HEK293 (cell line): ENCODE data around the gene LRP1.

ENCODE experiments used
- CTCF ChIA-PET: fragments of 350-600 bp; formaldehyde crosslinking; extraction: SDS; loops from one replicate; lab custom pipeline; 2021; ENCODE audit warnings: antibody characterized with exemption; lab: Yijun Ruan, JAX
- POLR2A ChIA-PET: fragments of 300-600 bp; formaldehyde crosslinking; extraction: SDS; loops from one replicate; lab custom pipeline; 2020; ENCODE audit warnings: antibody characterized with exemption, inconsistent platforms; lab: Yijun Ruan, JAX
- H3K27ac ChIP-seq: fragments of 200-500 bp; sonication (Bioruptor generic); 2 replicates; pipeline ENCODE4 v1.5.1; 2014; ENCODE audit warnings: low read depth, low read length, control low read depth, inconsistent platforms; ENCODE audit errors: extremely low read depth
- H3K36me3 ChIP-seq, 2 experiments: fragments of 200-500 bp in 1 of 2; sonication (Bioruptor generic) in 1 of 2; 1 replicate in 1 of 2; 2 replicates in 1 of 2; pipeline ENCODE4 v1.5.1; 2014 to 2017; ENCODE audit warnings: inconsistent platforms in 2 of 2, low read length in 2 of 2; ENCODE audit not compliant: control insufficient read depth in 2 of 2, insufficient read depth in 1 of 2
- H3K4me1 ChIP-seq: fragments of 200-500 bp; sonication (Bioruptor generic); 2 replicates; pipeline ENCODE4 v1.5.1; 2014; ENCODE audit warnings: mild to moderate bottlenecking, low read length, inconsistent platforms; ENCODE audit not compliant: control insufficient read depth, insufficient read depth
- H3K4me3 ChIP-seq: 2 replicates; pipeline ENCODE4 v1.5.1; 2011; ENCODE audit warnings: low read depth, mild to moderate bottlenecking, control low read depth, low read length, moderate library complexity
- H3K9me3 ChIP-seq: fragments of 200-500 bp; sonication (Bioruptor generic); 2 replicates; pipeline ENCODE4 v1.5.1; 2014; ENCODE audit warnings: low read depth, low read length, inconsistent platforms; ENCODE audit not compliant: control insufficient read depth, insufficient read depth
- BCL11A ChIP-seq: fragments of 450-650 bp; formaldehyde crosslinking; IDR thresholded peaks from 2 replicates; pipeline ENCODE4 v1.5.1; 2016; ENCODE audit warnings: low read depth, missing biosample characterization, missing genetic modification characterization
- GLI2 ChIP-seq: fragments of 450-650 bp; formaldehyde crosslinking; IDR thresholded peaks from 2 replicates; pipeline ENCODE4; 2017; ENCODE audit warnings: missing biosample characterization, missing genetic modification characterization, low read depth, borderline replicate concordance
- SCRT2 ChIP-seq: fragments of 450-650 bp; formaldehyde crosslinking; IDR thresholded peaks from 2 replicates; pipeline ENCODE4 v1.5.1; 2016; ENCODE audit warnings: missing biosample characterization, missing genetic modification characterization
- ZFP41 ChIP-seq: fragments of 450-650 bp; formaldehyde crosslinking; IDR thresholded peaks from 2 replicates; pipeline ENCODE4 v1.5.1; 2016; ENCODE audit warnings: missing biosample characterization, missing genetic modification characterization, borderline replicate concordance
- ZNF146 ChIP-seq: fragments of 450-650 bp; formaldehyde crosslinking; IDR thresholded peaks from 2 replicates; pipeline ENCODE4 v1.5.1; 2016; ENCODE audit warnings: missing biosample characterization, missing genetic modification characterization
- ZNF184 ChIP-seq: fragments of 450-650 bp; IDR thresholded peaks from 2 replicates; pipeline ENCODE4 v1.5.1; 2018; ENCODE audit warnings: missing biosample characterization, mild to moderate bottlenecking, missing genetic modification characterization
- ZNF248 ChIP-seq: fragments of 450-650 bp; formaldehyde crosslinking; IDR thresholded peaks from 2 replicates; pipeline ENCODE4 v1.5.1; 2017; ENCODE audit warnings: missing biosample characterization, missing genetic modification characterization
- ZNF521 ChIP-seq: fragments of 450-650 bp; formaldehyde crosslinking; IDR thresholded peaks from 2 replicates; pipeline ENCODE4 v1.5.1; 2017; ENCODE audit warnings: missing biosample characterization, mild to moderate bottlenecking, missing genetic modification characterization
- ZNF560 ChIP-seq: fragments of 450-650 bp; formaldehyde crosslinking; IDR thresholded peaks from 2 replicates; pipeline ENCODE4 v1.5.1; 2017; ENCODE audit warnings: missing biosample characterization, missing genetic modification characterization, borderline replicate concordance
- ZNF585B ChIP-seq: fragments of 450-650 bp; formaldehyde crosslinking; IDR thresholded peaks from 2 replicates; pipeline ENCODE4 v1.5.1; 2016; ENCODE audit warnings: missing biosample characterization, missing genetic modification characterization
- ZNF623 ChIP-seq: fragments of 450-650 bp; formaldehyde crosslinking; IDR thresholded peaks from 2 replicates; pipeline ENCODE4 v1.5.1; 2016; ENCODE audit warnings: missing biosample characterization, missing genetic modification characterization
- ZNF654 ChIP-seq: fragments of 450-650 bp; formaldehyde crosslinking; IDR thresholded peaks from 2 replicates; pipeline ENCODE4 v1.5.1; 2016; ENCODE audit warnings: low read depth, missing biosample characterization, missing genetic modification characterization
- ZNF707 ChIP-seq: fragments of 450-650 bp; formaldehyde crosslinking; IDR thresholded peaks from 2 replicates; pipeline ENCODE4 v1.5.1; 2016; ENCODE audit warnings: missing biosample characterization, missing genetic modification characterization
- ZNF76 ChIP-seq: fragments of 450-650 bp; formaldehyde crosslinking; IDR thresholded peaks from 2 replicates; pipeline ENCODE4; 2016; ENCODE audit warnings: low read depth, missing biosample characterization, missing genetic modification characterization, borderline replicate concordance
- ZNF830 ChIP-seq: fragments of 450-650 bp; IDR thresholded peaks from 2 replicates; pipeline ENCODE4 v1.5.0; 2018; ENCODE audit warnings: missing biosample characterization, missing genetic modification characterization, low read depth, mild to moderate bottlenecking, moderate library complexity
- ZSCAN23 ChIP-seq: fragments of 450-650 bp; formaldehyde crosslinking; IDR thresholded peaks from 2 replicates; pipeline ENCODE4 v1.5.1; 2016; ENCODE audit warnings: missing biosample characterization, missing genetic modification characterization
- TF ChIP-seq, protein P1 (sequence below): fragments of 450-650 bp; formaldehyde crosslinking; IDR thresholded peaks from 2 replicates; pipeline ENCODE4 v1.5.1; 2016; ENCODE audit warnings: missing biosample characterization, missing genetic modification characterization
- TF ChIP-seq, protein P2 (sequence below): fragments of 450-650 bp; formaldehyde crosslinking; IDR thresholded peaks from 2 replicates; pipeline ENCODE4 v1.5.1; 2016; ENCODE audit warnings: missing biosample characterization, missing genetic modification characterization
- TF ChIP-seq, protein P3 (sequence below): fragments of 450-650 bp; formaldehyde crosslinking; optimal IDR thresholded peaks from 2 replicates; pipeline ENCODE3; 2016; ENCODE audit warnings: missing biosample characterization, mild to moderate bottlenecking, missing genetic modification characterization
- TF ChIP-seq, protein P4 (sequence below): sonication (generic); formaldehyde crosslinking; IDR thresholded peaks from 2 replicates; pipeline ENCODE4 v1.8.1; 2022; ENCODE audit warnings: mild to moderate bottlenecking, moderate library complexity, missing genetic modification reagents
- TF ChIP-seq, protein P5 (sequence below): fragments of 450-650 bp; formaldehyde crosslinking; IDR thresholded peaks from 2 replicates; pipeline ENCODE4 v1.5.1; 2016; ENCODE audit warnings: missing biosample characterization, missing genetic modification characterization
- TF ChIP-seq, protein P6 (sequence below): fragments of 450-650 bp; formaldehyde crosslinking; IDR thresholded peaks from 2 replicates; pipeline ENCODE4 v1.5.1; 2016; ENCODE audit warnings: missing biosample characterization, missing genetic modification characterization

The LRP1 gene

DNA sequence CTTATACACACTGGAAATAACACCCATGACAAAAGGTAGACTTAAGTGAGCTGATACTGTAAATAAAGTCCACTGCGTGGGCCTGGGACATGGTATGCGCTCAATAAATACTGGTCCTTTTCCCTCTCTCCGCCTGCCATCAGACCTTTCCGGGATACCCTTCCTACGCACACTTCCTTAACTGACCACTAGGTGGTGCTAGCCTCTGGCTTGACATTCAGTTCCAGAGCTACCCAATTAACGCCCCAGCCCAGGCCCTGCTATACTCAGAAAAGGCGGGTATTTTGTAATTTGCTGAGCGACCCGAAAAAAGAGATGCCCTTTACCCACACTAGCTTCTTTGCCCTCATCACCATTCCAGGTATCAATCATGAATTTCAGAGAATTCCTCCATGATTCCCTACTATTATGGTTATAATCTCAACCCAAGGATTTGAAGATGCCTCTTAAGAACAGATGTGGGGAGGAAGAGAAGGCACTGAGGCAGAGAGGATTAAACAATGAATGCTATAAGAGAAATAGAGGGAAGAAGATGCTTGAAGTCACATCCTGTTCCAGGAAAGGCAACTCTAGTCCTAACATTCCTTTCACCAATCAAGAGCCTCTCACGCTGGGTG is 3.9 kb upstream of the LRP1 start (continued):
- TF ChIP-seq, protein P1, sequence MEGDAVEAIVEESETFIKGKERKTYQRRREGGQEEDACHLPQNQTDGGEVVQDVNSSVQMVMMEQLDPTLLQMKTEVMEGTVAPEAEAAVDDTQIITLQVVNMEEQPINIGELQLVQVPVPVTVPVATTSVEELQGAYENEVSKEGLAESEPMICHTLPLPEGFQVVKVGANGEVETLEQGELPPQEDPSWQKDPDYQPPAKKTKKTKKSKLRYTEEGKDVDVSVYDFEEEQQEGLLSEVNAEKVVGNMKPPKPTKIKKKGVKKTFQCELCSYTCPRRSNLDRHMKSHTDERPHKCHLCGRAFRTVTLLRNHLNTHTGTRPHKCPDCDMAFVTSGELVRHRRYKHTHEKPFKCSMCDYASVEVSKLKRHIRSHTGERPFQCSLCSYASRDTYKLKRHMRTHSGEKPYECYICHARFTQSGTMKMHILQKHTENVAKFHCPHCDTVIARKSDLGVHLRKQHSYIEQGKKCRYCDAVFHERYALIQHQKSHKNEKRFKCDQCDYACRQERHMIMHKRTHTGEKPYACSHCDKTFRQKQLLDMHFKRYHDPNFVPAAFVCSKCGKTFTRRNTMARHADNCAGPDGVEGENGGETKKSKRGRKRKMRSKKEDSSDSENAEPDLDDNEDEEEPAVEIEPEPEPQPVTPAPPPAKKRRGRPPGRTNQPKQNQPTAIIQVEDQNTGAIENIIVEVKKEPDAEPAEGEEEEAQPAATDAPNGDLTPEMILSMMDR (tag by site-specific recombination), result peak; percentile 62; the same call in 1 of the 2 replicates
- TF ChIP-seq ZNF707 (tag by site-specific recombination), result no peak
- TF ChIP-seq, all 188 proteins: peak for 6

DNA sequence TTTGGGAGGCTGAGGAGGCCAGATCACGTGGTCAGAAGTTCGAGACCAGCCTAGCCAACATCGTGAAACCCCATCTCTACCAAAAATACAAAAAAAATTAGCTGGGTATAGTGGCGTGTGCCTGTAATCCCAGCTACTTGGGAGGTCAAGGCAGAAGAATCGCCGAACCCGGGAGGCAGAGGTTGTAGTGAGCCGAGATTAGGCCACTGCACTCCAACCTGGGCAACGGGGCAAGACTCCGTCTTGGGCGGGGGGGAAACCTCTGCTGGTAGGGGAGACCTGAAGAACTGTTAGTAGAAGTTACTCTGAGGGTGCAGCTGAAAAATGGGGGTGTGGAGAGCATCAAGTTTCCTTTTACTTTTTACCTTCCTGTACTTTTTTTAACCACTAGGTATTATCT is 2.2 kb upstream of the LRP1 start:
- TF ChIP-seq ZNF146 (tag by site-specific recombination) (no peak), SCRT2 (tag by site-specific recombination) (no peak), ZSCAN23 (tag by site-specific recombination) (no peak), ZNF654 (tag by site-specific recombination) (no peak), ZNF521 (tag by site-specific recombination) (no peak), ZNF248 (tag by site-specific recombination) (no peak), ZNF830 (tag by site-specific recombination) (no peak), BCL11A (tag by site-specific recombination) (no peak), ZNF585B (tag by site-specific recombination) (no peak)
- TF ChIP-seq, protein P2, sequence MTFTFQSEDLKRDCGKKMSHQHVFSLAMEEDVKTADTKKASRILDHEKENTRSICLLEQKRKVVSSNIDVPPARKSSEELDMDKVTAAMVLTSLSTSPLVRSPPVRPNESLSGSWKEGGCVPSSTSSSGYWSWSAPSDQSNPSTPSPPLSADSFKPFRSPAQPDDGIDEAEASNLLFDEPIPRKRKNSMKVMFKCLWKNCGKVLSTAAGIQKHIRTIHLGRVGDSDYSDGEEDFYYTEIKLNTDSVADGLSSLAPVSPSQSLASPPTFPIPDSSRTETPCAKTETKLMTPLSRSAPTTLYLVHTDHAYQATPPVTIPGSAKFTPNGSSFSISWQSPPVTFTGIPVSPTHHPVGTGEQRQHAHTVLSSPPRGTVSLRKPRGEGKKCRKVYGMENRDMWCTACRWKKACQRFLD (tag by site-specific recombination), result no peak
- TF ChIP-seq, protein P3, sequence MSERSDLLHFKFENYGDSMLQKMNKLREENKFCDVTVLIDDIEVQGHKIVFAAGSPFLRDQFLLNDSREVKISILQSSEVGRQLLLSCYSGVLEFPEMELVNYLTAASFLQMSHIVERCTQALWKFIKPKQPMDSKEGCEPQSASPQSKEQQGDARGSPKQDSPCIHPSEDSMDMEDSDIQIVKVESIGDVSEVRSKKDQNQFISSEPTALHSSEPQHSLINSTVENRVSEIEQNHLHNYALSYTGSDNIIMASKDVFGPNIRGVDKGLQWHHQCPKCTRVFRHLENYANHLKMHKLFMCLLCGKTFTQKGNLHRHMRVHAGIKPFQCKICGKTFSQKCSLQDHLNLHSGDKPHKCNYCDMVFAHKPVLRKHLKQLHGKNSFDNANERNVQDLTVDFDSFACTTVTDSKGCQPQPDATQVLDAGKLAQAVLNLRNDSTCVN (tag by site-specific recombination), result no peak
- TF ChIP-seq, protein P4, sequence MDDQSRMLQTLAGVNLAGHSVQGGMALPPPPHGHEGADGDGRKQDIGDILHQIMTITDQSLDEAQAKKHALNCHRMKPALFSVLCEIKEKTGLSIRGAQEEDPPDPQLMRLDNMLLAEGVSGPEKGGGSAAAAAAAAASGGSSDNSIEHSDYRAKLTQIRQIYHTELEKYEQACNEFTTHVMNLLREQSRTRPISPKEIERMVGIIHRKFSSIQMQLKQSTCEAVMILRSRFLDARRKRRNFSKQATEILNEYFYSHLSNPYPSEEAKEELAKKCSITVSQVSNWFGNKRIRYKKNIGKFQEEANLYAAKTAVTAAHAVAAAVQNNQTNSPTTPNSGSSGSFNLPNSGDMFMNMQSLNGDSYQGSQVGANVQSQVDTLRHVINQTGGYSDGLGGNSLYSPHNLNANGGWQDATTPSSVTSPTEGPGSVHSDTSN, result no peak
- TF ChIP-seq, protein P5, sequence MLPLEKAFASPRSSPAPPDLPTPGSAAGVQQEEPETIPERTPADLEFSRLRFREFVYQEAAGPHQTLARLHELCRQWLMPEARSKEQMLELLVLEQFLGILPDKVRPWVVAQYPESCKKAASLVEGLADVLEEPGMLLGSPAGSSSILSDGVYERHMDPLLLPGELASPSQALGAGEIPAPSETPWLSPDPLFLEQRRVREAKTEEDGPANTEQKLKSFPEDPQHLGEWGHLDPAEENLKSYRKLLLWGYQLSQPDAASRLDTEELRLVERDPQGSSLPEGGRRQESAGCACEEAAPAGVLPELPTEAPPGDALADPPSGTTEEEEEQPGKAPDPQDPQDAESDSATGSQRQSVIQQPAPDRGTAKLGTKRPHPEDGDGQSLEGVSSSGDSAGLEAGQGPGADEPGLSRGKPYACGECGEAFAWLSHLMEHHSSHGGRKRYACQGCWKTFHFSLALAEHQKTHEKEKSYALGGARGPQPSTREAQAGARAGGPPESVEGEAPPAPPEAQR (tag by site-specific recombination), result no peak
- POLR2A ChIA-PET, result interaction anchor here (2.6 kb wide), 1 partner anchor 14 kb away, joined by 27 read pairs; the partner anchor contains the start of gene STAT6
- no peaks in the 10 kb centered on the region for H3K36me3 ChIP-seq
- H3K4me3 ChIP-seq, result no peak overlapping the region
- H3K27ac ChIP-seq, result no peak overlapping the region
- H3K4me1 ChIP-seq, result peaks cover 10% of the 10 kb centered on the region
- no peaks in the 10 kb centered on the region for H3K9me3 ChIP-seq
- CTCF ChIA-PET, result interaction anchor here (0.6 to 8.9 kb wide), 8 partner anchors 11 to 982 kb away, joined by 3 to 259 read pairs (median 22); partner anchors contain the start of gene STAT6

DNA sequence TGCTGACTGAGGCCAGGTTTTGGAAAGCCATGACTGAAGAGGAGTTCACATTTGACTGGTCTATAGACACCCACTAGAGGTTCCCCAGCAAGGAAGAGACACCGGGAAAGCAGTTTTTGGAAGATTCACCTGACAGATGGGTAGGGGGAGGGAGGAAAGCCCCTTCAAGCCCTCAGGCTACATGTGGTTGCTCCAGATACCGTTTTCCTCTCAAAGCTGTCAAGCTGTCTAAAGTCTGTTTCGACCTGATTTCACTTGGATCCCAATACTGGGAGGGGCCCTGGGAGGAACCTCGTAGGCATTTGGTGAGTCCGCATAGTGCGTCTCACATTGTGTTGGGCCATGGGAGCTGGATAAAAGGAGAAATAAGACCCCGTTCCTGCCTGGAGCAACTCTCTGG is 1.7 kb upstream of the LRP1 start:
- no peaks in the 10 kb centered on the region for H3K9me3 ChIP-seq
- H3K36me3 ChIP-seq, result no peaks in the 10 kb centered on the region
- CTCF ChIA-PET, result interaction anchor here (0.8 to 8.9 kb wide), 3 partner anchors 46 to 94 kb away, joined by 3 to 259 read pairs (median 141); no protein-coding TSS in a partner anchor
- no peak overlapping the region for H3K4me3 ChIP-seq
- H3K27ac ChIP-seq, result peak overlapping the region; percentile 57; the same call in 1 of the 2 replicates
- POLR2A ChIA-PET, result interaction anchor here (2.0 to 2.6 kb wide), 2 partner anchors 15 to 39 kb away, joined by 11 to 27 read pairs; partner anchors contain the start of genes NAB2 and STAT6
- H3K4me1 ChIP-seq, result peaks cover 10% of the 10 kb centered on the region
- TF ChIP-seq, protein P6, sequence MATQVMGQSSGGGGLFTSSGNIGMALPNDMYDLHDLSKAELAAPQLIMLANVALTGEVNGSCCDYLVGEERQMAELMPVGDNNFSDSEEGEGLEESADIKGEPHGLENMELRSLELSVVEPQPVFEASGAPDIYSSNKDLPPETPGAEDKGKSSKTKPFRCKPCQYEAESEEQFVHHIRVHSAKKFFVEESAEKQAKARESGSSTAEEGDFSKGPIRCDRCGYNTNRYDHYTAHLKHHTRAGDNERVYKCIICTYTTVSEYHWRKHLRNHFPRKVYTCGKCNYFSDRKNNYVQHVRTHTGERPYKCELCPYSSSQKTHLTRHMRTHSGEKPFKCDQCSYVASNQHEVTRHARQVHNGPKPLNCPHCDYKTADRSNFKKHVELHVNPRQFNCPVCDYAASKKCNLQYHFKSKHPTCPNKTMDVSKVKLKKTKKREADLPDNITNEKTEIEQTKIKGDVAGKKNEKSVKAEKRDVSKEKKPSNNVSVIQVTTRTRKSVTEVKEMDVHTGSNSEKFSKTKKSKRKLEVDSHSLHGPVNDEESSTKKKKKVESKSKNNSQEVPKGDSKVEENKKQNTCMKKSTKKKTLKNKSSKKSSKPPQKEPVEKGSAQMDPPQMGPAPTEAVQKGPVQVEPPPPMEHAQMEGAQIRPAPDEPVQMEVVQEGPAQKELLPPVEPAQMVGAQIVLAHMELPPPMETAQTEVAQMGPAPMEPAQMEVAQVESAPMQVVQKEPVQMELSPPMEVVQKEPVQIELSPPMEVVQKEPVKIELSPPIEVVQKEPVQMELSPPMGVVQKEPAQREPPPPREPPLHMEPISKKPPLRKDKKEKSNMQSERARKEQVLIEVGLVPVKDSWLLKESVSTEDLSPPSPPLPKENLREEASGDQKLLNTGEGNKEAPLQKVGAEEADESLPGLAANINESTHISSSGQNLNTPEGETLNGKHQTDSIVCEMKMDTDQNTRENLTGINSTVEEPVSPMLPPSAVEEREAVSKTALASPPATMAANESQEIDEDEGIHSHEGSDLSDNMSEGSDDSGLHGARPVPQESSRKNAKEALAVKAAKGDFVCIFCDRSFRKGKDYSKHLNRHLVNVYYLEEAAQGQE (tag by site-specific recombination), result no peak
- no peak for TF ChIP-seq ZNF623 (tag by site-specific recombination)
- no peak for TF ChIP-seq ZNF560 (tag by site-specific recombination)
- no peak for TF ChIP-seq ZFP41
- TF ChIP-seq GLI2 (tag by site-specific recombination), result no peak
- no peak for TF ChIP-seq ZNF184
- TF ChIP-seq ZNF76, result no peak
